HG03159 (cell line): ENCODE measurements around the gene SLC25A47.
"Not testable (repeated sequence)": the region's sequence is repeated elsewhere in the genome, so short reads cannot be mapped to it uniquely, and the experiment has no call there.

Experiments used
- ATAC-seq: cut with Tn5 transposase; IDR thresholded peaks from one replicate; pipeline ENCODE4 v1.9.1; 2021; ENCODE audit warnings: mild to moderate bottlenecking, moderate library complexity; ENCODE audit not compliant: unreplicated experiment

The SLC25A47 gene

GRCh38 chr14:100289916-100290606 is 33.1 kb upstream of the SLC25A47 start:
- ATAC-seq = no peak

GRCh38 chr14:100290607-100291304 is 32.4 kb upstream of the SLC25A47 start:
- no peak for ATAC-seq

- ATAC-seq = no peak
These were observed 31.6 kb upstream of the SLC25A47 start for GRCh38 chr14:100291305-100292075.

DNA sequence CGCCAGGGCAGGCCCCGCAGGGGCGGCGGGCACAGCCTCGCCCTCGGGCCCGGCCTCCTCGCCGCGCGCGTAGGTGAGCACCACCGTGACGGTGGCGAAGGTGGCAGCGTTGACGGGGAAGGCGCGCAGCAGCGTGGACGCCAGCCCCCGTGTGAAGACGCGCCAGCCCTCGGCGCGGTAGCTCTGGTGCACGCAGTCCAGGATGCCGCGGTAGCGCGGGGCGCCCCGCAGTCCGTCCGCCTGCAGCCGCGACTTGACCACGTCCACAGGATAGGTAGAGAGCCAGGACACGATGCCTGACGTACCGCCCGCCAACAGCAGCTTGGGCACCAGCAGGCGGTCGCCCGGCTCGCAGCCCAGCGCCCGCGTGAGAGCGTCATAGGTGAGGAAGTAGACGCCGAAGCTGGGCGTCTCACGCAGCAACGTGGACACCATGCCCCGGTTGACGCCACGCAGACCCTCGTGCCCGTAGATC is 30.8 kb upstream of the SLC25A47 start:
- ATAC-seq = no peak

- no peak for ATAC-seq
These were observed 30.2 kb upstream of the SLC25A47 start for GRCh38 chr14:100292776-100293461.

DNA sequence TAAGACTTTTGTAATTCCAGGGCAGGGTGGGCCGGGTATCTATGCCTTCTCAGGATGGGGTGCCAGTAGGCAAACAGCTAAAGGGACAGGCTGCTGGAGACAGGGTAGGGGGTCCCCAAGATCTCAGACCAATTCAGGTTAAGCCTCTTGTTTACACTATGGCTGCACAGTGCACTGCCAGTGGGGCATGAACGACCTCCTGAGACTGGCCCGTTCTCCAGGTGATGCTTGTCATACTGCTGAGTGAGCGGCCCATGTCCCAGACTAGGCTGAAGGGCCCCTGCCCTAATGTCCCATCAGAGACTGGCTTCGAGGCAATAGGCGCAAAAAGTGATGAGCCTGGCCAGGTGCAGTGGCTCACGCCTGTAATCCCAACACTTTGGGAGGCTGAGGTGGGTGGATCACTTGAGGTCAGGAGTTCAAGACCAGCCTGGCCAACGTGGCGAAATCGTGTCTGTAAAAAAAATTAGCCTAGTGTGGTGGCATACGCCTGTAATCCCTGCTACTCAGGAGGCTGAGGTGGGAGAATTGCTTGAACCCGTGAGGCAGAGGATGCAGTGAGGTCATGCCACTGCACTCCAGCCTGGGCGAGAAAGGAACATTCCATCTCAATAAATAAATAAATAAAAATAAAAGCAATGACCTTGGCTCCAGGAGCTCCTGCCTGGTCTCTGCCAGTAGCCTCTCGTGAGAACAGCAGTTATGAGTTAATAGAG is 29.5 kb upstream of the SLC25A47 start:
- no peak for ATAC-seq

GRCh38 chr14:100294213-100294962 is 28.8 kb upstream of the SLC25A47 start:
- no peak for ATAC-seq

DNA sequence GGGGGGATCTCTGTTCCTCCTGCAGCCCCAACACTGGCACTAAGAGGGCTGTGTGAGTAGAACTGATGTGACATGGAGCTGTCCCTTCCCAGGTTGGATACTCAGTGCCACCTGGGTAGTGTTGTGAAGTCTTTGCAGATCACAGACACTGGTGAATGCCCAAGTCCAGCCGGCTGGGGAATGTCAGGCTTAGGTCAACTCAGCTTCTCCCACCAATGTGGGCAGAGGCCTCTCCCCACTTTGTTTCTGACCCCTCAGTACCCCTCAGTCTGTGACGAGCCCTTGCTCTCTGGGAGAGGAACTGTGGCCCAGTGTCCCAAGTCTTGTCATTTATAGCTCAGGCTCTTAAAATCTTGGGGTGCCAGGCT is 28.2 kb upstream of the SLC25A47 start:
- ATAC-seq = no peak

DNA sequence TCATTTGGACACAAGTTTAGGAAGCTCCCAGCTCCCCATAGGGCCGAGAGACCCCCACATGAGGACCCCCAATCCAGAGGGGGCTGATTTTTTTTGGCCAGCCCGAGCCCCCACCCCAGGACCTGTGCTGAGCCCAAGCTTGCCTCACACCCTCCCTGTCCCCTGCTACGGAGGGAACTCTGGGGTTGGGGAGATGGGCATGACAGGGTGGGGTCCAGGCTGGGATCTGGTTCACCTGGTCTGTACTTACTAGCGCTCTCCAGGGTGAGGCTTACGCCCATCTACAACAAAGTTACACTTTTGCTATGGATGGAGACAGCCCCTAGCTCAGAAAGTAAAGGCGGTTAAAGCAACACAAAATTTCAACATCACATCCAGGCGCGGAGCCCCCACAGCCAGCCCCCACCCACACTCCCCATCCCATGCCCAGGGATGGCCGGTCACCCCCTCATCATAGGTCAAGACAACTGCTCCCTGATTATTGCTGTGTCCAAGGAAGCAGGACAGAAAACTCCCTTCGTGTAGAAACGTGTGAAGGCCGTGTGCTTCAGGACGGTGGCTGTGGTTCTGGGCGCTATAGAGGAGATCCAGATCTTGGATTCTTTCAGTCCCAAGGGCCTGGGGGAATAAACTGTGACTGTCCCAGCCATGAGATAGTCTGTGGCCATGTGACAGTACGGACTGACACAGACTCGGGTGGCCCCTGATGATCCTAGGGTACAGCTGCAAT is 27.6 kb upstream of the SLC25A47 start:
- ATAC-seq = no peak

GRCh38 chr14:100296106-100296651 is 27.0 kb upstream of the SLC25A47 start:
- ATAC-seq = no peak

DNA sequence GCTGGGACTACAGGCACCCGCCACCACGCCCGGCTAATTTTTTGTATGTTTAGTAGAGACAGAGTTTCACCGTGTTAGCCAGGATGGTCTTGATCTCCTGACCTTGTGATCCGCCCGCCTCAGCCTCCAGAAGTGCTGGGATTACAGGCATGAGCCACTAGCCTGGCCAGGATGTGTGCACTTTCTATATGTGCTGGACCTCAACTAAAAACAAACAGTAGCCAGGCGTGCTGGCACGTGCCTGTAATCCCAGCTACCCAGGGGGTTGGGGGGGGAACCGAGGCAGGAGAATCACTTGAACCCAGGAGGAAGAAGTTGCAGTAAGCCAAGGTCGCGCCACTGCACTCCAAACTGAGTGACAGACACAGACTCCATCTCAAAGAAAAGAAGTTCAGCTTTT is 26.4 kb upstream of the SLC25A47 start:
- not testable (repeated sequence) for ATAC-seq

DNA sequence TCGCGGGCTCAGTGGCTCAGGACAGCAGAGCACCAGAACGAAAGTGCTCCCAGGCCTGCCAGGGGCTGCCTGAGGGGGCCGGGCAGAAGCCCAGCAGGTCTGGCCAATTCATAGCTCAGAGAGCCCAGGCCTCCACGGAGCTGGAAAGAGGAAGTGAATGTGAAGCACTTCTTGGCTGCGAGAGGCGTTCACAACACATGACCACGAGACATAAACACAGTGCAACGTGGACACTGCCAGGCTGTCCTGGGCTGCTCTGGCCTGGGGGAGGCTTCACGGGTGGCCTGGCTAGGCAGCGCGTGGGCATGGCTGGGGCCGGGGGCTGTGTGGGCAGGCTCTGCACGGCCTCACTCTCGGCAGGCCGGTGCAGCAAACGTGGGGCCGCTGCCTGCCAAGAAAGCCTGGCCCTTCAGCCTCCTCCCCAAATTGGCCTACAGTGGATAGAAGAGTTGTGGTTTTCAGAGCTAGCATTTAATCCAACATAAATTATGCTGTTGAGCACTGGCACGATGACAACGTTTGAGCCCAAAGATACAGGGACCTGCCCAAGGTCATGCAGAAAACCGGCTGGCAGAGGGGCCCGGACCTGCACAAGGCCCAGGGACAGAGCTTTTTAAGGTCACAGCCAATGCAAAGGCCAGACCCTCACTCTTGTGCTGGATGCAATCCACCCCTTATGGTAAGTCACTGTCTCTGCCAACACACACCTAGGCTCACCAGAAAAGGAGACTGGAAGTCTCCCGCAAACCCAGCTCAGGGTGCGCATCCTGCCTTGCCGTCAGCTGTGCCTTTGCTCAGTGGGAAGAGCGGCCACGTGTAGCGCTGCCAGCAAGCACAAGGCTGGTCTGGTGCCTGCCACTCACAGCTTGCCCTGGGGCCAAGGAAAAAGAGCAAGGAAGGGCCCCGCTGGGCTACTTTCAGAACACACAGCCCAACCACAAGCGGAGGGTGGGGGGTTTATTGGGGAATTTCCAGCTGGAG is 25.5 kb upstream of the SLC25A47 start:
- ATAC-seq = peak; percentile 92

GRCh38 chr14:100298551-100299237 is 24.4 kb upstream of the SLC25A47 start:
- no peak for ATAC-seq

DNA sequence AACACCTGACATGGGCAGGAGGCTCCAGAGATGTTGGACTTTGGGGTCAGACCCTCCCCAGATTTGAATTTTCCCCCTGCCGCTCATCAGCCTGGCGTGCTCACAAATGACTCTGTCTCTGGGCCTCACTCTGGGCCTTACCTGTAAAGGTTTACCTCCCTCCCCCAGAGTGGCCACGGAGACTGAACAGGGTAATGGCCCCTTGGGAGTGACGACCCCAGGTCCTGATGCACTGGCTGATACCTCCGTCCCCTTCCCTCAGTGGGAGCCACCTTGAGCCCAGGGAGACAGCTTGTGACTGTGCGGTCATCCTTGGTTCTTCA is 23.9 kb upstream of the SLC25A47 start:
- ATAC-seq = no peak

GRCh38 chr14:100302616-100303015 is 20.5 kb upstream of the SLC25A47 start:
- ATAC-seq = no peak

DNA sequence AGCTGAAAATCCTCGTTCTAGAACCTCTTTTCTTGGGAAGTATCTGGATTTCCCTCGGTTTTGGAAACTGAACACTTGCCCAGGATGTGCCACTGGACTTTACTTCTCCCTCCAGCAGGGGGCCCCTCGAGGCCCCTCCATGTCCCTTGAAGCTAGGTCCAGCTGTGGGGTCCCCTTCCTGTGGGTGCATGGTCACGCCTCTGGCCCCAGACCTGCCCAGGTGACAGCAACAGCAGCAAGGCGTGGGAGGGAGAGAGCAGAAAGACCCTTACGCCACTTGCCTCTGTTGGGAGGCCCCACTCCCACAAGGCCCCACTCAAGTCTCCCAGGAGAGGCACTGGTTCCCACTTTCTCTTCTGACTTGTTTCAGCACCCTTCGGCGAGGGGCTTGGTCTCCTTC is 20.0 kb upstream of the SLC25A47 start:
- ATAC-seq = no peak

DNA sequence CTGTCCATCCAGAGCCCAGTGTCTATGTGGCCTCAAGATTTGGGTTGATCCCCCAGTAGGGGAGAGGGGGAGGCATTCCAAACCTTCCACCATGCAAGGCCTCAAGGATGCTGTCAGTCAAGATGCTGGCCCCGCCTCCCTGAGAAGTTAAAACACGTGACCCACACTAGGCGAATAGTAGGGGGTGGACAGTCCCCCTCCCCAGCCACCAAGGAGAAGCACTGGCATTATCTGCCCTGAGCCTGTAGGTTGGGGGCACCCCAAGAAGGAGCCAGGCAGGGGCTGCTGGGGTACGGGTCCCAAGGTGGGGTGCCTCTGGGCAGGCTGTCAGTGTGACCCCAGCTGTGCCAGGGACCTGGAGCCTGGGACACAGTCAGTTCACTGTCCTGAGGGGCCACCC is 19.2 kb upstream of the SLC25A47 start:
- no peak for ATAC-seq
